Stimulated activated CD4-positive, alpha-beta T cell treated with anti-CD3 and anti-CD28 coated beads, Interleukin-4, amount 100 ng/mL, for 24 hours (primary cell): ENCODE results near the gene ZNF142.
A peak's percentile ranks its signal among the peaks of the same experiment; 100 is the strongest.

Source experiments
- DNase-seq: peaks from one replicate; pipeline ENCODE4 v3.0.0-alpha.2; 2020

ZNF142 gene

DNA sequence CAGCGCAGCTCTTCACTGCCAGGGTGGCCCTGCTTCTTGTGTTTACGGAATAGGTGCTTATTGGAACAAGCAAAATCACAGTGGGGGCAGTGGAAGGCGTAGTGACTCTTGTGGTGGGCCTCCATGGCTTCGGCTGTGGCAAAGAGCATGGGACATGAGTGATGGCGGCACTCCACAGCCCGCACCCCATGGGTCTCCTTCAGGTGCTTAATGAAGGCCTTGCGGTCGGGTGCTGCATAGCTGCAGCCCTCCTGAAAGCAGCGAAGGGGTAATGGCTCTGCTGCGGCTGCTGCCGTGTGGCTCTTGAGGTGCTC, 10.7 kb downstream of the ZNF142 start:
- no peak for DNase-seq

DNA sequence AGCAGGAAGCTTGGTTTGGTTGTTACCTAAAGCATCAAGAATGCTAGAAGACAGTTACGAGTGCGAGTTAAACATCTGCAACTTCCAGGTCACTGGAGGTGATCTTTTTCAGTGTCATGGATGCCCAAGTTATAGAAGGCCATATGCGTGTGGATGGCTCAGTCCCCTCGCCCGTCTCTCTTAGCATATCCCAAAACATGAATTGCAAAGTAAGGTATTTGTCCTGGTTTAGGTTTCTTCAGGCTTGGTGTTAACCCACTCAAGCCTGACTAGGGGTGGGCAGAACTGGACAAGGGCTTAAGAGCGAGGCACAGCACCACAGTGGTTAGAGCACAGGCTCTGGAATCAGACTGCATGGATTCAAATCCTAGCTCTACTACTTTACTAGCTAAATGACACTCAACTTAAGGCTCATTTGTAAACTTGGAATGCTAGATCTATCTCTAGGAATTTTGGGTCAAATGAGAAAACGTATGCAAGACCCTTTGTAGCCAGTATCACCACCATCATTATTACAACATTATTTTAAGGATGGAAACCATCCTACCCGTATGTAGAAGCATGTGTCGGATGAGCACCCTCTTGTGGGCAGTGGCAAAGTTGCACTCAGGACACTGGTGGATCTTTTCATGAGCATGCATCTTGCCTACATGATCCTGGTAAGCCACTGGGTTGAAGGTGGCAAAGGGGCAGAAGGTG, 11.2 kb downstream of the ZNF142 start:
- peak; percentile 53 for DNase-seq

DNA sequence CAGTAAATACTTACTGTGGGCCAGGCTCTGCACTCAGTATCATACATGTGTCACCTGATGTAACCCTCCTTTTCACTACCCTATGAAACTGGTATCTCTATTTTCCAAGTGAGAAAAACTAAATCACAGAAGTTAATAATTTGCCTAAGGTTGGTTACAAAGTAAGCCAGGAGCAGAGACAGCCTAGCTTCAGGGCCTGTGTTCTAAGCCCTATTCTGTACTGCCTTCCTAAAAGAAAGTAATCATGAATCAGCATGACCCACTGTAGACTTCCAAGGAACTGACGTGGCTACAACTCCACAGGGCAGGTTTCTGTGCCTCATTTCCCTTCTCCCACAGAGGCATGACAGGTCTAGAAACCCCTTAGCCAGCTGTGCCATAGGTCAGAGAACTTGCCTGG, 14.3 kb downstream of the ZNF142 start:
- no peak for DNase-seq

DNA sequence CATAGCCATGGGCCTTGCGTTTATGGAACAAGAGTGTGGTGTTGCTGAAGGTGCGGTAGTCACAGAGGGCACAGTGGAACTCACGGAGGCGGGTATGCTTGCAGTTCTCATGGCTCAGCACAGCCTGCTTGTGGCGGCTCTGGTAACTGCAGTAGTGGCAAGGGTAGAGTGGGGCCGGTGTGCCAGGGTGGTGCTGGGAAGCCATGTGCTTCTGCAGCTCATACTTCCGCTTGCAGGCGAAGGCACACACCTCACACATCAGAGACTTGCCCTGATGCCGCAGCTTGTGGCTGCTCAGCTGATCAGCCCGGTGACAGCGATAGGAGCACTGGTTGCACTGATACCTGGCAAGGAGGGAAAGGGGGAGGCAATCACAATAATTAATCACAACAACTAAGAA, 14.7 kb downstream of the ZNF142 start:
- no peak for DNase-seq

DNA sequence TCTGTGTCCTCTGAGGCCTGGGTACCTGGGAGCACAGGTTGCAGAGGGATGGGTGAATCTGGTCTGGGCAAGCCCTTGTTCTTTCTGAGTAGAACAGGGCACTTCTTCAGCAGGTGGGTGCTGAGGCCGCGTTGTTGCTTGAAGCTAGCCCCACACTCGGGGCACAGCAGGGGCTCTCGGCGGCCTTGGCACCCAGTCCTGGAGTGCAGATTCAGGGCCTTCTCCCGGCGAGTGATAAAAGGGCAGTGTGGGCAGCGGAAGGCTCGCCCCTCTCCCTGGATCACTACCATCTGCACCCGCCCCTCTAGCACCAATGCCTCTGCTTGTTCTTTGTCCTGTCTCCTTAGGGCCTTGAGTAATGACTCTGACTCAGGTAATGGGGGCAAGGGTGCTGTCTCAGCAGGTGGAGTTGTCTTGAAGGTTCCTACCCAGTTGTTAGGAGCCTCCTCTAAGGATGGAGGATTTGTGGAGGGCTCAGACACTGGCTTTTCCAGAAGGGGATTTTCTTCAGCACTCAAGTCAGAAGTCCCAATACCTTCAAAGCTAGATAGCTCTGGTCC, 15.6 kb downstream of the ZNF142 start:
- DNase-seq = no peak

DNA sequence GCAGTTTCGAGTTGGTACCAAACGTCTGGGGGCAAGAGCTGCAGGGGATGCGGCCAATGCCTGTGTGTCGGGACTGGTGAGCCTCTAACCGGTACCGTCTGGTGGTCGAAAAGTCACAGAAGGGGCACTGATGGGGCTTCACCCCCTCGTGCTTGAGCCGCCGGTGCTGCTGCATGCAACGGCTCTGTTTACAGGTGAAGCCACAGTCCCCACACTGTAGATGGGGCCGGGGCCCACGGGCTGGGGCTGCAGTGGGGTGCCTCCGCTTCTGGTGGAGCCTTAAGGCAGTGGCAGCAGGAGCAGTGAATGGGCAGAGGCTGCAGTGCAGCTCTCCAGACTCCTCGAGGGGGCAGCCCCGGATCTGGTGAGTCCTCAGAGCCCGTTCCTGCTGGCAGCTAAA, 16.6 kb downstream of the ZNF142 start:
- DNase-seq = no peak

DNA sequence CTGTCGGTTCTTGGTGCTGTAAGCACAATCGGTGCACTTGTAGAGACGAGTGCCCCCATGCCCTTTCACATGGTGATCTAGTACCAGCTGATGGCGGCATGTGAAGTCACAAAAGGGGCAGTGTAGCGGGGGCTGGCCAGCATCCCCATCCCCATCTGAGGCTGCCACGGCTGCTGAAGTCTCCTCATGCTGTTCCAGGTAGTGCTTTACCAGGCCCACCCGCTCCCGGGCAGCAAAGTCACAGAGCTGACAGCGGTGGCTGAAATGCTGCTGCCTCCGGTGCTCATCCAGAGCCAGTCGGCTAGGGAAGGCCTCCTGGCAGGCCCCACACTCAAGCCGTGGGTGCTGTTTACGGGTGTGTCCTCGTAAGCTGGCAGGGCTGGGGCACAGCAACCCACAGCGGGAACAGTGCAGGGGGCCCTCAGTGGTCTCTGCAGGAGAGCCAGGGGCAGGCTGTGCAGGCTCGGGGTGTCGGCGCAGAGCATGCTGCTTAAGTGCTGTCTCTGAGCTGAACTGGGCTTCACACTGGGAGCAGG, 17.2 kb downstream of the ZNF142 start:
- no peak for DNase-seq

DNA sequence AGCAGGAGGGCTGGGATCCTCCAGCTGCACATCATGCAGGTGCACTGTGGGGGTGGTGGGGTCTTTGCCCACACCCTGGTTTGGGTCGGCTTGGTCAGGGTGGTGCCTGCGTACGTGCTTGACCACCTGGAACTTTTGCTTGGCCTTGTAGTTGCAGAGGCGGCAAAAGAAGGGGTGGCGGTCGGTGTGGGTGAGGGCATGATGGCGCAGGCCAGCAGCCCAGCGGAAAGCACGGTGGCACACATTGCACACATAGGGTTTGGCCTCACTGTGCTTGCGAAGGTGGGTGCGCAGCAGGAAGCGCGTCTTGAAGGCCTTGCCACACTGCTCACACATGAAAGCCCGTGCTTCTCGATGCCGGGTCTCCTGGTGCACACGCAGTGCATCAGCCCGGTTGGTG, 21.1 kb downstream of the ZNF142 start:
- no peak for DNase-seq

DNA sequence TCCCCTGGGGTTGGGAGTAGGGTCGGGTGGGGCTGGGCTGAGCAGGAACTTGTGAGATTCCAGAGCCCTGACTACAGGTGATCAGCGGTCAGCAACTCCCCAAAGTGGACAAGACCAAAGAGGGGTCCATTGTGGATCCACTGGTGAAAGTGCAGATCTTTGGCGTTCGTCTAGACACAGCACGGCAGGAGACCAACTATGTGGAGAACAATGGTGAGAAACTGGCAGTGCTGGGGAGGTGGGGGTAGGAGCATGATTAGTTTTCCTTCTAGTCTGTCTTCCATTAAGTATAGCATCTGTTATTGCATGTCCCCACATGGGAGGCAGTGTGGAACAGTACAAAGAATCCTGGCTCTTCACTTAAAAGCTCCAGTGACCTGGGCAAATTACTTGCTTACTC, 23.7 kb downstream of the ZNF142 start:
- DNase-seq = no peak

DNA sequence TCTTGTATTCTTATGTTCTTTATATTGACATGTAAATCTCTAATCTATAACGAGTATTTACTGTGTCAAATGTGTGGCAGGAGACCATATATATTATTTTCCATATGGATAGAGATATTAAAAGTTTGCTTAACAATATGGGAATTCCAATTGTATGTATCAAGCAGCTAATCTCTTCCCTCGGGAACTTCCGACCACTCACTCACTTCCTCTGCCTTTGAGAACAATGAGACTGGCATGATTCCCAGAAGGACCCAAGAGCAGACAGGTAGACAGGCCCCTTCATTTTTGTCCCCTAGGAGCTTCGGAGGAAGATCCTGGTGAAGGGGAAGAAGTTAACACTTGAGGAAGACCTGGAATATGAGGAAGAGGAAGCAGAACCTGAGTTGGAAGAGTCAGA, 27.6 kb downstream of the ZNF142 start:
- DNase-seq = no peak

DNA sequence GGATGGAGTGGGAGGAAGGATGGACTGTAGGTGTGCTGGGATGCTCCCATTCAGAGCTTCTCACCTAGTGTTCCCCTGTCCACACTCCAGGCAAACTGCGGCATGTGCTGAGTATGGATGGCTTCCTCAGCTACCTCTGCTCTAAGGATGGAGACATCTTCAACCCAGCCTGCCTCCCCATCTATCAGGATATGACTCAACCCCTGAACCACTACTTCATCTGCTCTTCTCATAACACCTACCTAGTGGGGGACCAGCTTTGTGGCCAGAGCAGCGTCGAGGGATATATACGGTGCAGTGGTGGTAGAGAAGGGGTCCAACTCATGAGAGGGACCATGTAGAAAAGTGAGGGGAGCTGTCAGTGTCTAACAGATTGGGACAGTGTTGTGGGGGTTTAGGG, 31.5 kb downstream of the ZNF142 start:
- no peak for DNase-seq

DNA sequence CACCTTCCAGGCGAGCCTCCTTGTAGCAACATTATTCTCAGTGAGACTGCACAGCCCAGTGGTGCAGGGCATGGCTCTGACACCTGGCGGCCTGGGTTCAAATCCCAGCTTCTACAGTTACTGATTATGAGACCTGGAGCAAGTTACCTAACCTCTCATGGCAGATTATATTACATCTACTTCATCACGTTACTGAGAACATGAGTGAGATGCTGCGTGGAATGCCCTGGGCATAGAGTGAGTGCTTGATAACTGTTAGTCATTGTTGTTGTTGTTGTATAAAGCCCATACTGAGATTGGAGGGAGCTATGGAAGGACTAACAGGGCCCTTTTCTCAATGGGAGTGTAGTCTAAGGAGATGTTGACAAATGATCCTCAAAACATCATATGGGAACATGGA, 33.1 kb downstream of the ZNF142 start:
- no peak for DNase-seq

DNA sequence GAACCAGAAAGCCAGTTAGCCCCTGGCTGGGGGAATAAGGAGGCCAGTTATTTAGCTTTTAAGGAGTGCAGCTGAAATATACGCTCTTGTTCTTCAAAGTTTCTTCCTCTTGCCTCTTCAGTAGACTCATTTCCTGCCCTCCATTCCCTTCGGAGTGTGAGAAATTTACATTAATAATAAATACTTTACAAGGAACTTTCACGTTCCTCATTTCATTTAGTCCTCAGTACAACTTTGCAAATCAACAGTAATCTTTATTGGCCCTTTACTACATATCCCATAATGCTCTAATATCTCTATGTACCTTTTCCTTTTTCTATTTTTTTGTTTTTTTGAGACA, 36.1 kb downstream of the ZNF142 start:
- no peak for DNase-seq

DNA sequence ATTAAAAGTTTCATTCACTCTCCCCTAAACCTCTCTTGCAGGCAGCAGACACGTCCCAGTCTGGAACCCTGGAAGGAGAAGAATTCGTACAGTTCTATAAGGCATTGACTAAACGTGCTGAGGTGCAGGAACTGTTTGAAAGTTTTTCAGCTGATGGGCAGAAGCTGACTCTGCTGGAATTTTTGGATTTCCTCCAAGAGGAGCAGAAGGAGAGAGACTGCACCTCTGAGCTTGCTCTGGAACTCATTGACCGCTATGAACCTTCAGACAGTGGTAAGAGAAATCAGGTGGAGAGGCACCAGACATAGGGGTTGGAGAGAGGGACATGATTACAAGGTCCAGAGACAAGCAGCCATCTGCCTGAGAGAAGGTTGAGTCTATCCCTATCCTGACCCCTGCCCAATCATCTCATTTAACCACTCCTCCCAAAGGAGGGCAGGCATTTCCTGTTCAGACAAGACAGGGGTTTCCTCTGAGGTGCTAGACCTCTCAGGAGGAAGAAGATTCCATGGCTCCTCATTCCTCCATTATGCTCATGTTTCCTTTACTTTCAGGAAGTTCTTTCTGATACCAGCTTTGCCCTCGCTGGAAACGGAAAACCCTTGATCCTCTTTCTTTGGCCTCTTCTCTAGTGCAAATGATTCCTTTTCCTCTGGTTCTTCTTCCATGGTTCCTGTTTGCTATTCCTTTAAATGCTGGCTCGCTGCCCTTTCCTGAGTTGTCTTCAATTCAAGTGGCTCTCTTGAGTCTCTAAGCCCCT, 36.6 kb downstream of the ZNF142 start:
- DNase-seq = no peak

DNA sequence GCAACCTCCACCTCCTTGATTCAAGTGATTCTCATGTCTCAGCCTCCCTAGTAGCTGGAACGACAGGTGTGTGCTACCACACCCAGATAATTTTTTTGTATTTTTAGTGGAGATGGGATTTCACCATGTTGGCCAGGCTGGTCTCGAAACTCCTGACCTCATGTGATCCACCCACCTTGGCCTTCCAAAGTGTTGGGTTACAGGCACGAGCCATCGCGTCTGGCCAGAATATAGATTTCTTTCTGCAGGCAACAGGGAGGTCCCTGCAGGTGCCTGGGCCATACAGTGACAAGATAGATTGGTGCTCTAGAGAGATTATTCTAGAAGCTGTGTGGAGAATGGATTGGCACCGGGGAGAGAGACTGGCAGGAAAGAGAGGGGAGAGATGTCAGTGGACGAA, 38.4 kb downstream of the ZNF142 start:
- DNase-seq = no peak

DNA sequence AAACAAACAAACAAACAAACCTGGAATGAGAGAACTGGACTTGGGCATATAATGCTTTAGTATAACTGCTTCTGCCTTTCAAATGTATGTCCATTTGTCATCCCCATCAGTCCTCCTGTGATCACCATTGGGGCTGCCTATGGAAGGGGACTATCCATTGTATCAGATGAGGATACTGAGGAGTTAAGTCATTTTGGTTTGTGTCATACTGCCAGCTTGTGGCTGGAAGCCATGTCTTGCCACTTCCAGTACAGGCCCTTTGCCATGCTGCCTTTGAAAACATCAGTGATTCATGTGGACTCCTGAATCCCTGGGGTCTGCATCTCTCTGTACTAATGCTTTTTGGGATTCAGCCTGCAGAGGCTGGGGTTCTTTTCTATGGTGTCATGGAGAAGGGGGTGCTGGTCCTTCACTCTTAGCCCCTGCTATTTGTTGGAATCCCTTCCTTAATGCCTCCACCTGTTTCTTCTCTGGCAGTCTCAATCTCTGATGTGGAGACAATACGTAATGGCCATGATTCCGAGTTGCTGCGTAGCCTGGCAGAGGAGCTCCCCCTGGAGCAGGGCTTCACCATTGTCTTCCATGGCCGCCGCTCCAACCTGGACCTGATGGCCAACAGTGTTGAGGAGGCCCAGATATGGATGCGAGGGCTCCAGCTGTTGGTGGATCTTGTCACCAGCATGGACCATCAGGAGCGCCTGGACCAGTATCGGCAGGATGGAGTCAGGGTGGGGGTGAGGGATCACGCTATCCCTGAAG, 41.1 kb downstream of the ZNF142 start:
- DNase-seq = no peak

DNA sequence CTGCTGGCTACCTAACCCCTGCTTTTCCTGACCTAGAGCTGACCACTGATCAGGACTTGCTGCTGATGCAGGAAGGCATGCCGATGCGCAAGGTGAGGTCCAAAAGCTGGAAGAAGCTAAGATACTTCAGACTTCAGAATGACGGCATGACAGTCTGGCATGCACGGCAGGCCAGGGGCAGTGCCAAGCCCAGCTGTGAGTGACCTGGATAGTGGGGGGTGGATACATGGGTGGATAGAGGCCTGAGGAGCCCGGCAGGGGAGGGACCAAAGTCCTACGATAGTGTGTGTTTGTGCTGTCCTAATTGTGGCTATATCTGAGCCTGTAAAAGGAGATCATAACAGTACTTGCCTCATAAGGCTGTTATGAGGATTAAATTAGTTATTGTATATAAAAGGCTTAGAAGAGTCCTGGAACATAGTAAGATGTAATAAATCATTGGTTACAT, 43.5 kb downstream of the ZNF142 start:
- no peak for DNase-seq

DNA sequence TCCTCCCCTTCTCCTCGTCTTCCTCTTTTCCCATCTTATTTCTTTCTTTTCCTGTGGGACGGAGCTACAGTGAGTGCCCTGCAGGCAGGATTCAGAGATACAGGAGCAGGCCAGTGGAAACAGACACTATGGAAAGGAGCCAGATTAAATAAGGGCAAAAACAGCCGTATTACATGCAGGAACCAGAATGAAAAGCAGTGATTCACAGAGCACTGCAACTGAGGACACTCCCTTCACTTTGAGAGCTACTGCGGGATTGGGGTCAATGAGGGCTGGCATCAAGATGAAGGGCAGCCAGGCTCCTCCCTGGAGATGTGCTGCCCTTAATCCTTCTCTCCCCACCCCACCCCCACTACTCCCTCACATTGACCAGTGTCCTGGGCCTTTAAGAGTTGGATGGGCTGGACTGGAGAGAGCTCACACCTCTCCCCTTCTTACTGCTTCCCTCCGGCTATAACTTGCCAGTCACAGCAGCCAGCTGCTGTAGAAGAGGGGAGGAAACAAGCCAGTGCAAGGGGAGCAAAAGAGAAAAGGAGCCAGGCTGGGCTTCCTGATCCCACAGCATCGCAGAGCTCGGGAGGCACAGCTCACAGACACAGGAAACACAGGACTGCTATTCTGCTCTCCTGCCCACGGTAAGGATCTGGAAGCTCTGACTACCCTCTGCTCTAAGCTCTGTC, 51.8 kb downstream of the ZNF142 start, which contains the start of gene PLCD4:
Gene PLCD4 (plus strand): TSS at position 464 of the 680 bp plus-strand sequence. CDS start 7,841 bp downstream, outside the sequence.
- no peak for DNase-seq

DNA sequence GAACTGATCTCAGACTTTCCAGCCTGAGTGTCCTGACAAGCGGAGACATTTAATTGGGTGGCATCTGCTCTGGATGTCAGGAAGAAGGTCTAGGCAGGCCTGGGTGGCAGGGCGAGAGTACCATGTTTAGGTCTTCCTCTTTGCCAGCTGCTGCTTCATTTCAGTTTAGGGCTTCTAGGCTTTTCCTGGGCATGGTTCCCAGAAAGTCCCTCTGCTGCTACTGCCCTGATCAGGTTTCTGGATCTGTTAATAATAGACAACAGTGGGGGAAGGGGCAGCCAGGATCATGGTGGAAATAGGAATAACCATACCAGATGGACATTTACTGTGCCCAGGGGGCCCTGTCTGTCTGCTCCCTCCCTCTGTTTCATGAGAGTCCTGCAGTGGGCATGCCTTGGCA, 54.0 kb downstream of the ZNF142 start:
- DNase-seq = no peak
